HuH-7.5 (cell line): ENCODE data around the gene TSEN54.
A peak's percentile ranks its signal among the peaks of the same experiment; 100 is the strongest.
"Not testable (repeated sequence)": the region's sequence is repeated elsewhere in the genome, so short reads cannot be mapped to it uniquely, and the experiment has no call there.

ENCODE experiments used
- DNase-seq: peaks from one replicate; pipeline ENCODE4 v3.0.0; 2011; ENCODE audit warnings: low spot score

TSEN54 gene

DNA sequence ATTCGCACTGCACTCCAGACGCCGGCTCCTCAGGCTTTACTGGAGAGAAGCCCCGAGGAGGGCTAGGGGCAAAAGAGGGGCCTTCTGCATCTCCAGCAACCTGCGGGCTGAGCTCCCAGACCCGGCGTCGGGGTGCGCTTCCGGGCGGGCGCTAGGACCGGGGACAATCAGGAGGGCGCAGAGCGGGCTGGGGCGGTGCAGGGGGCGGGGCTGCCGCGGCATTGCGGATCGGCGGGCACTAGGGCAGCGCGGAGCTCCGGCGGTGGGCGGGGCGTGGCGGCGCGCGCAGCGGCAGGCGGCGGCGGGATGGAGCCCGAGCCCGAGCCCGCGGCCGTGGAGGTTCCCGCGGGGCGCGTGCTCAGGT, at the start of gene TSEN54:
TSS of gene TSEN54 (plus strand) at position 274 of the 364 bp plus-strand sequence. CDS start at position 307, 33 bp downstream.
- peak; percentile 95 for DNase-seq

DNA sequence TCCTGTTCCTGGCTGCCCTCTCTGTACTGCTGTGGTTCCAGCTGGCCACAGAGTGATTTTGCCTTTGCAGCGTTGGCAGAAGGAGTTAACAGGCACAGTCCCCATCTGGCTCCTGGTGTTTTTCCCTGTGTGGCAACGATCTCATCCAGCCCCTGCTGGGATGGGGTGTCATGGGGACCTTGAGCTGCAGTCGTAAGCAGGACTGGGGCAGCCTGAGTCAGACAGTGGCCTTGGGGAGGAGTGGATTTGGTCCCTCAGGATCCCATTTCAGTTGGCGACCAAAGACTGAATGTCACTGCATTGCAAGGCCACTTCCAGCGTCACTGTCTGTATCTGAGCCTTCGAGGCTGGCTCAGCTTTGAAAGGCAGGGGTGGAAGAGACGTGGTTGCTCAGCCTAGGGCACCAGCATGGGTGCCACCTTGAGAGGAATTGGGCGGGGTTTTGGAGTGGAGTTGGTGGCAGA, 48.0 kb upstream of the TSEN54 start:
- no peak for DNase-seq

DNA sequence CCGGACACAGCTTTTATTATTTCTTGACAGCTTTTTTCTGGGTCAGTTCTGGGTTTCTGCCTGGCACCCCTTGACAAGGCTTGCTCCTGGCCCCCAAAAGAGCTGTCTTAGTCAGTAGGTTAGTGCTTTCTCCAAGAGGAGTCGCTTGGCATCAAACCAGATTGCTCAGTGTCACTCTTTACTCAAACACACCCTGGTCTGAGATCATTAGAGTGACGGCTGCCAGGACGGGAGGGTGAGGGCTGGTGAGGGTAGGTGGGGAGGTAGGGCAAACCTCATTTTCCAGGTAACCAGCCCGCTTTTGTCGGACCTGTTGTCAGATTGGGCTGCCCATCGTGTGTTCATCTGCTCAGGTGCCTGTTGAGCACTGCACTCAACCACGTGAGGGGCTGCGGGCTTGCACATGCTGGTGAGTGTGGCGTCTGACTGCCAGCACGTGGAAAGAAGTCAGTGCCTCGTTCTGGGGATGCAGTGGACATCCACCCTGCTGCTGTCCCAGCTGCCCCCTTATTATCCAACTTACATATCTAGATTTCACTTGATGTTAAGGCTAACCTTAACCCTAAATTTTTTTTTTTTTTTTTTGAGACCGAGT, 47.5 kb upstream of the TSEN54 start:
- DNase-seq: no peak

- no peak for DNase-seq
These were observed 45.1 kb upstream of the TSEN54 start for GRCh38 chr17:75471207-75471606.

DNA sequence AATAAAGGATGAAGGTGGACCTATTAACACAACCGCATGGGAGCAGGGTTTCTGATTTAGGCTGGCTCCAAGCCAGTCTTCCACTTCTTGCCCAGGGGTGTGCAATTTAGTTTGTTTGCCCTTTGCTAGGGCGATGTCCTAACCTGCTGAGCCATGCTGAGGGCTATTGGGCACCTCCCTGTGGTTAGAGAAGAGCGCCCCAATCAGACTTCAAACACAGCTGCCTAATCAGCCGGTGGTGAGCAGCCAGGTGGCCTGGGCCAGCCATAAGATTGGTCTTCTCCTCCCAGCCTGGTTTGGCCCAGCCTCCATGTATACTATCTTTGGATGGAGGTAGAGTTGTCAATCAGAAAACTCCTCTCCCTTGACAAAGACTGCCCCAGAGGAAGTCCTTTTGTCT, 44.2 kb upstream of the TSEN54 start:
- DNase-seq: peak; percentile 23

DNA sequence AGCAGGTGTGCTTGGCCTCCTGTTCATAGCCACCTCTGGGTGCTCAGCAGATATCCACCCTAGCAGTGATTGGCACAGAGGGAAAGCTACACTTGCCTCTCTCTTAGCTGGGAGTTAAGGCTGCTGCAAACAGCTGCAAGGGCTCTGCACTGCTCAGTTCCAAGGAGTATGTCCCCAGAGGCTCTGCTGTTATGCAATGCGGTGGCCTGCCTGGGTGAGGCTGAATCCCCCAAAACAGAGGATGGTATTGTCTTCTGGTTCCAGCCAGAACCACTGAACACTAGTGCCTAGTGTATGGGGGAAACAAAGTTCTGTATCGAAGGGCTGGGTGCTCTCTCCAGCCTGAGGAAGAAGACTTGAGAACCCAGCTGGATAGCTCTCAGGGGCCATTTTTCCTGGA, 43.1 kb upstream of the TSEN54 start:
- no peak for DNase-seq

- DNase-seq: no peak
These were observed 41.6 kb upstream of the TSEN54 start for GRCh38 chr17:75474736-75475135.

- DNase-seq: no peak
These were observed 41.0 kb upstream of the TSEN54 start for GRCh38 chr17:75475144-75475835.

GRCh38 chr17:75475851-75476250, 40.5 kb upstream of the TSEN54 start:
- DNase-seq: no peak

DNA sequence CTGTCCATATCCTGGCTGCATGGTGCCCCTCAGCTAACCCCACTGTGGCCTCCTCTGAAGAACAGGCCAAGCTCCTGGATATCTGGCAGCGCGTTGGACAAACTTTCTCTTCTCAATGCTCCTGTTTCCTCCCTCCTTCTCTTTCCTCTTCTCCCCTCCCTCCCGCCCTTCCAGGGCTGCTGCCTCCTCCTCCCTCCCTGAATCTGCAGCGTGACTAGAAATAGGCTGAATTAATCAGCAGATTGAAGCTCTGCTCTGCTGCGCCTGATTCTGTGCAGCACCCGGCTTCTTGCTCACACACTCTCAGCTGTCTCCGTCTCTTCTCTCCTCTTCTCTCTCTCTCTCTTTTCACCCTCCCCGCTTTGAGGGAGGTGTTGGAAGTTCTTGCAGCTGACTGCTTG, 40.1 kb upstream of the TSEN54 start:
- DNase-seq: no peak

DNA sequence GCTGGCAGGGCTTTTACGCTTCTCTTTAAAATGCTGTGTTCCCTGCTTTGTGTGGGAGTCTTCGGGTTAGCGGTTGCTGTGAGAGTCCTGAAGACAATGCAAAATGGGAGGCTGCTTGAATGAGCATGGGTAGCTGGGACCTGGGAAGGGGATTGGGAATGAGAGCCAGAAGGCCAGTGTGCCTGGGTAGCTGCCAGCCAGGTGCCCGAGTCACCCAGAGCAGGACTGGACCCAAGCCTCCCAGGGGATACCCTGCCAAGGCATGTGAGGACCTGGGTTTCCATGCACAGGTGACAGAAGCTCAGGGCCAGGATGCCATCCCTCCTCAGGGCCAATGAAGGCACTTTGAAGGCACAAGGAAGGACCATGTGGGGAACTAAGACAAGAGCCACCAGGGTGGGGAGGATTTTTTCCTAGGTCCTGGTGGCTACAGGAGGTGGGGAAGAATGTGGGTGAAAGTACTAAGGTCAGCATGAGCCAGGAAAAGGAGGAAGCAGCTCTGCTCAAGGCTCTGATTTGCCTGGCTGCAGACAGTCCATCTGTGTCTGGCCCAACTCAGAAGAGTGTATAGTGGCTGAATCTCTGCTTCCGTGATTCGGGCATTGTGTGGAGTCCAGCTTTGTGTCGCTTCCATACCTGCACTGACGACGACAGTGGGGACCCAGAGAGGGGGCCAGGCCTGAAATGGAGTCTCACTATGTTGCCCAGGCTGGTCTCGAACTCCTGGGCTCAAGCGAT, 39.4 kb upstream of the TSEN54 start:
- no peak for DNase-seq

- not testable (repeated sequence) for DNase-seq
These were observed 38.9 kb upstream of the TSEN54 start for GRCh38 chr17:75477490-75477862.

DNA sequence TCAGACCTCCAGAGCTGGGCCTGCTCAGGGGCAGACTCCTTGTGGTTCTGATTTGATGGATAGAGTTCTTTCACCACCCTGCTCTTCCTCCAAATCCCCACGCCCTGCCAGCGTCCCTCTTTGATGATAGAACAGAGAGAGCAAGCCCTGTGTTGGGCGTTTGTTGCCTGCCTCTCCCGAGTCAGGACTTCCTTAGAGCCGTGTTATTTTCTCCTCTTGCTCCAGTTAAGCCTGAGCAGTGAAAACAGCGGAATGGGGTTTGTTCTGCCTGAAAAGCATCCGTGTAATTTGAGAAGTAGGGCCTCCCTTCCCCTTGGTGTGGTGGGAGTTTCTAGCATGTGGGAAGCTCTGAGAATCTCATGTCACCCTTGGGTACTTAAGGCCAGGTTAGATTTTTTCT, 37.8 kb upstream of the TSEN54 start:
- DNase-seq: no peak

DNA sequence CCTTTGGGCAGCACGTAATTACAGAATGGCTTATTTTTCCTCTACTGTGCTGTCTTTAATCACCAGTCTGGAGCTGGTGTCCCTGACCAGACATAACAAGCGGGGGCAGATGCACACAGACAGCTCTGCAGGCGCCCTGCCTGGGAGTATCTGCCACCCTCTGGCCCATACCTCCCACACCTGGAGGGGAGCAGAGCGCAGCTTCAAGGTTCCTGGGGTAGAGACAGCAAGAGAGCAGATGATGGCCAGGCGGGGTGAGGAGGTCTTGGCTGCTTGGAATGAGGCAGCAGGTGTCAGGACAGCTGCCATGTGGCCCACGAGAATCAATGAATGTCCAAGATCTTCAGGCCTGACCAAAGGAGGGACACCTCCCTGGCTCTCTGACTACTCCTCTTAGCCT, 36.0 kb upstream of the TSEN54 start:
- no peak for DNase-seq

GRCh38 chr17:75481194-75482068, 34.9 kb upstream of the TSEN54 start:
- no peak for DNase-seq

DNA sequence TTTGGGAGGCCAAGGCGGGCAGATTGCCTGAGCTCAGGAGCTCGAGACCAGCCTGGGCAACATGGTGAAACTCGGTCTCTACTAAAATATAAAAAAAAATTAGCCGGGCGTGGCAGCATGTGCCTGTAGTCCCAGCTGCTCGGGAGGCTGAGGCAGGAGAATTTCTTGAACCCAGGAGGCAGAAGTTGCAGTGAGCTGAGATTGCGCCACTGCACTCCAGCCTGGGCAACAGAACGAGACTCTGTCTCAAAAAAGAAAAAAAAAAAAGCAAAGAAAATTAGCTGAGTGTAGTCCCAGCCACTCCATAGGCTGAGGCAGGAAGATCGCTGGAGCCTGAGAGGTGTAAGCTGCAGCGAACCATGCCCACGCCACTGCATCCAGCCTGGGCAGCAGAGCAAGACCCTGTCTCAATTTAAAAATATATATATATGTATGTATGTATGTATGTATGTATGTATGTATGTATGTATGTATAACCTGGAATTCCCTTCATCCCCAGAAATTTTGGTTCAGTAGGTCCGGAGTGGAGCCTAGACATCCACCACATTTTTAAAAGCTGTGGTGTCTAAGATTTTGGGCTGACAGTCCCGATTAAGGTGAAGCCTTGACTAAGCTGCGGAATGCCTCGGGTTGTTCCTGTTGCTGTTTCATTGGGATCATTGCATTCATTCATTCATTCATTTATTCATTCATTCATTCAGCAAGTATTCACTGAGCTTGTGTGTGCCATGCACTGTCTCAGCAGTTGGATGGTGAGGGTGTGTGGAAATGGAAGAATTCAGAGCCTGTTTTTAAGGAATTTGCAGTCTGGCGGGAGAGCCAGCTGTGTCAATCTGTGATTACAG, 34.0 kb upstream of the TSEN54 start:
- DNase-seq: no peak

- DNase-seq: no peak
These were observed 30.6 kb upstream of the TSEN54 start for GRCh38 chr17:75485688-75486087.

DNA sequence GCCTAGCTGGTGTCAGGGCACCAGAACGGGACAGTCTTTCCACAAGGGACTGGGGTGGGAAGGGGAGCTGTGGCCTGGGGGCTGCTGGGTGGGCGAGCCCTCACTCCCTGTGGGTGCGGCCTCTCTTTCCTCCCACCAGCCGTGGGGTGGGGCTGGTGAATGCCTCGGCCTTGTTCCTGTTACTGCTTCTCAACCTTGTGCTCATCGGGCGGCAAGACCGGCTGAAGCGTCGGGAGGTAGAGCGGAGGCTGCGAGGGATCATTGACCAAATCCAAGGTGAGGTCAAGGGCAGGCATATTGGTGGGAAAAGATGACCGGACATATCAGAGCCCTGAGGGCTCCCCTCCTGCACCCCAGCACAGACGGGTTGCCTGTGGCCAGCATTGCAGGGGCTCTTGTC, 30.2 kb upstream of the TSEN54 start:
- DNase-seq: no peak

- DNase-seq: no peak
These were observed 29.4 kb upstream of the TSEN54 start for GRCh38 chr17:75486951-75487350.

- no peak for DNase-seq
These were observed 28.8 kb upstream of the TSEN54 start for GRCh38 chr17:75487351-75488070.
